Neuron (in vitro differentiated cells): ENCODE measurements around the gene ARMH3.

Experiments
- H2AFZ ChIP-seq: one replicate; pipeline ENCODE4 v1.6.1; 2013; ENCODE audit warnings: low read depth, mild to moderate bottlenecking, inconsistent platforms, low read length, moderate library complexity
- H3K27me3 ChIP-seq: one replicate; pipeline ENCODE4 v1.6.1; 2013; ENCODE audit warnings: low read length; ENCODE audit not compliant: insufficient read depth
- H3K36me3 ChIP-seq: one replicate; pipeline ENCODE4 v1.6.1; 2013; ENCODE audit warnings: low read length; ENCODE audit not compliant: insufficient read depth
- H3K4me1 ChIP-seq: one replicate; pipeline ENCODE4 v1.6.1; 2013; ENCODE audit warnings: low read length; ENCODE audit not compliant: insufficient read depth
- H3K4me3 ChIP-seq: 2 replicates; pipeline ENCODE4 v1.5.1; 2013; ENCODE audit warnings: mild to moderate bottlenecking, low read length, moderate library complexity
- H3K9me3 ChIP-seq: one replicate; pipeline ENCODE4 v1.6.1; 2013; ENCODE audit warnings: low read length

Gene ARMH3

DNA sequence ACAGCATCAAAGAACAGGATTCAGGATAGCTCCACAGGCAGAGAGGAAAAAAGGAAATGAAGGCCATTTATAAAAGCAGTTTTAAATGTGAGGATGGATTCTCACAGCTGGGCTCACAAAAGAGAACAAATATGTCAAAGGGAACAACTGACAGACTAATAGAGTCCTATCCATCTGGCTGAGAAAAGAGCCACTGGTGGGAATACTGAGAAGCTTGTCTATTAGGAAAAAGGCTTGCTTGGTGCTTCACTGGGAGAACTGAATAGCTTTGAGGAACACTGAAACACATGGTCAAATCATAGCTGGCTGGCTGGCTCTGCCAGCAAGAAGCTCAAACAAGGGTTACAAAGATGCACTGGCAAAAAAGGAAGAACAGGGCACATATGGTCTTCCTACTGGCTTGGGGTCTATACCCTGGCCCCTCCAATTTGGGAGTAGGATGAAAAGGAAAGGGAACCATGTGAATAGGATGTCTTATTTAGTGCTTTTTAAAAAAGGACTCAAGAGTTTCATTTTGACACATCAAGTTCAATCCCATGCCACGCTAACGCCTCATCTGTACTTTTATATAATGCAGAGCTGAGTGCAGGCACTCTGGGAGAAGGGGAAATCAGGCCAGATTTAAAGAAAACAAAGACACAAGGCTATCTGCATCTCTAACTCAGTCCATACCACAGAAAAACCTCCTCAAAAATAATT lies 167.6 kb downstream of the ARMH3 start:
- Histone ChIP-seq H3K9me3 (no peaks in the 10 kb centered on the region), H3K4me1 (peaks cover 12% of the 10 kb centered on the region), H3K4me3 (no peak overlapping the region), H2AFZ (no peak overlapping the region), H3K36me3 (no peaks in the 10 kb centered on the region), H3K27me3 (no peaks in the 10 kb centered on the region)

DNA sequence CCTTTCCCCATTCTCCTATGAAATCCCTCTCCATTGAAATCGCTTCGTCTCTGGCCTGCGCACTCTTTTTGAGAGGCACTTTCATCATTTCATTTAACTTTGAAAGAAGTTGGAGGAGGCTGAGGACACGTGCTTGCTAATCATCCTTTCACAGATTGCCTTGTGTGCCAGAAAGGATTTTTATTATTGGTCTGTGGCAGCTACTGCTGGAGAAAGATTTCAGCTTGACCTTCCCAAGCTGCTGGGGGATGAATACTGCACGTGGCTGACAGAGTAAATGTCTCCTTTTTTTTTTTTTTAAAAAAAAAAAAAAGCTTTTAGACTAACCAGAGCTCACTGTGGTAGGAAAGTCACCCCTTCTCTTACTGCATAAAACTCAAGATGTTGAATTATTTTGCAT lies 168.2 kb downstream of the ARMH3 start:
- no peaks in the 10 kb centered on the region for H3K36me3 ChIP-seq
- no peaks in the 10 kb centered on the region for H3K9me3 ChIP-seq
- H3K4me3 ChIP-seq = no peak overlapping the region
- peaks cover 12% of the 10 kb centered on the region for H3K4me1 ChIP-seq
- H2AFZ ChIP-seq = no peak overlapping the region
- no peaks in the 10 kb centered on the region for H3K27me3 ChIP-seq

- H3K36me3 ChIP-seq = no peaks in the 10 kb centered on the region
- H3K4me3 ChIP-seq = no peak overlapping the region
- no peaks in the 10 kb centered on the region for H3K9me3 ChIP-seq
- H3K4me1 ChIP-seq = peaks cover 12% of the 10 kb centered on the region
- no peaks in the 10 kb centered on the region for H3K27me3 ChIP-seq
- no peak overlapping the region for H2AFZ ChIP-seq
Observed at GRCh38 chr10:101886521-101887312, 169.3 kb downstream of the ARMH3 start.

- Histone ChIP-seq H3K4me3 (no peak overlapping the region), H3K9me3 (no peaks in the 10 kb centered on the region), H3K36me3 (no peaks in the 10 kb centered on the region), H3K27me3 (no peaks in the 10 kb centered on the region), H2AFZ (no peak overlapping the region), H3K4me1 (peaks cover 13% of the 10 kb centered on the region)
Observed at GRCh38 chr10:101881036-101881774, 174.8 kb downstream of the ARMH3 start.

GRCh38 chr10:101880232-101880573 lies 175.8 kb downstream of the ARMH3 start:
- H3K27me3 ChIP-seq = no peaks in the 10 kb centered on the region
- H3K9me3 ChIP-seq = no peaks in the 10 kb centered on the region
- no peaks in the 10 kb centered on the region for H3K36me3 ChIP-seq
- no peak overlapping the region for H2AFZ ChIP-seq
- H3K4me3 ChIP-seq = no peak overlapping the region
- peaks cover 13% of the 10 kb centered on the region for H3K4me1 ChIP-seq

DNA sequence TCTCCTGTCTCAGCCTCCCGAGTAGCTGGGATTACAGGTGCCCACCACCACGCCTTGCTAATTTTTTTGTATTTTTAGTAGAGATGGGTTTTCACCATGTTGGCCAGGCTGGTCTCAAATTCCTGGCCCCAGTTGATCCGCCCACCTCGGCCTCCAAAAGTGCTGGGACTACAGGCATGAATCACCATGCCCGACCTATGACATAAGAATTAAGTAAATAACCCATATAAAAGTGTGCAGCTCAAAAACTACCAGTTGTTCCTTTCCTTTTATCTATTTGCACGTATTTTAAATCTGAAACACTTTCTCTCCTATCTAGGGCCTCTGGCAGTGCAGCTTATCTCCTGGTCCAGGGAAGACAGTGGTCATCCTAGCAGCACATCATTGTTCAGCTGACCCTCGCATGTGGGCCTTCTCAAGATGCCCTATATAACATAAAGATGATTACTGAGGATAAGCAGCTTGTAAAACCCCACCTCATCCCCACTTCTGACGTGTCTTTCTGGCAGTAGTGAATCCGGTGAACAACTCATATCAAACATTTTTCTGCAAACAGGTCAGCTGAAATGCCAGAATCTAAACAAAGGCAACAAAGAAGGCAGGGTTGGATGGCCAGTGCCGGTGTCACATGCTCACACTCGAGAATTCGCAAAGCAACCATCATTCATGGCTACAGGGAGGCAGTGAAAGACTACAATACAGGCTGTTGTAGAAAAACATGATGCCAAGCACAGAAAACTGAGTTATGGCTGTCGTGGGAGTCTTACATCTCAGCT lies 176.3 kb downstream of the ARMH3 start:
- Histone ChIP-seq H3K36me3 (no peaks in the 10 kb centered on the region), H2AFZ (no peak overlapping the region), H3K27me3 (no peaks in the 10 kb centered on the region), H3K4me3 (no peak overlapping the region), H3K9me3 (no peaks in the 10 kb centered on the region), H3K4me1 (peaks cover 13% of the 10 kb centered on the region)

DNA sequence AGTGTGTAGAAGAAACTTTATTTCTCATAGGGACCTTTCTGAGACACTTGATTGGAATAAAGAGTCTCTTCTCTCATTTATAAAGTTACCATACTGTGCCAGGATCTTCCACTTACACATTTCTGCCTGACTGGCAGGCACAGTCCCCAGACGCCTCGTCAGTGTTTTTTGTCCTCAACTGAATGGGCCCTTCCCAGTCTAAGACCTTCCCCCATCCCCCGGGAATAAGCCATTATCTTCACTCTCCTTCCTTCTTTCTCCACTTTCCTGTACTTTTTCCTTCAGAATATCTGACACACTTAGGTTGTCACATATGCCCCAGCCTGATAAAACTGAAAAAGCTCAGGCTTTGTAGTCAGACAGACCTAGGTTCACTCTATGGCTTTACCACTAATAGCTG lies 177.1 kb downstream of the ARMH3 start:
- Histone ChIP-seq H3K27me3 (no peaks in the 10 kb centered on the region), H3K9me3 (no peaks in the 10 kb centered on the region), H2AFZ (no peak overlapping the region), H3K36me3 (no peaks in the 10 kb centered on the region), H3K4me1 (peaks cover 13% of the 10 kb centered on the region), H3K4me3 (no peak overlapping the region)

- peaks cover 2% of the 10 kb centered on the region for H3K36me3 ChIP-seq
- no peaks in the 10 kb centered on the region for H3K9me3 ChIP-seq
- no peak overlapping the region for H2AFZ ChIP-seq
- no peaks in the 10 kb centered on the region for H3K27me3 ChIP-seq
- H3K4me1 ChIP-seq = peaks cover 11% of the 10 kb centered on the region
- H3K4me3 ChIP-seq = no peak overlapping the region
Observed at GRCh38 chr10:101875068-101875688, 180.8 kb downstream of the ARMH3 start.

GRCh38 chr10:101874252-101874651 lies 181.7 kb downstream of the ARMH3 start:
- no peak overlapping the region for H2AFZ ChIP-seq
- no peaks in the 10 kb centered on the region for H3K9me3 ChIP-seq
- peaks cover 2% of the 10 kb centered on the region for H3K36me3 ChIP-seq
- no peaks in the 10 kb centered on the region for H3K27me3 ChIP-seq
- H3K4me3 ChIP-seq = no peak overlapping the region
- peaks cover 5% of the 10 kb centered on the region for H3K4me1 ChIP-seq

GRCh38 chr10:101867931-101868330 lies 188.0 kb downstream of the ARMH3 start:
- peaks cover 2% of the 10 kb centered on the region for H3K36me3 ChIP-seq
- H2AFZ ChIP-seq = no peak overlapping the region
- H3K4me3 ChIP-seq = no peak overlapping the region
- H3K9me3 ChIP-seq = no peaks in the 10 kb centered on the region
- no peaks in the 10 kb centered on the region for H3K4me1 ChIP-seq
- no peaks in the 10 kb centered on the region for H3K27me3 ChIP-seq

DNA sequence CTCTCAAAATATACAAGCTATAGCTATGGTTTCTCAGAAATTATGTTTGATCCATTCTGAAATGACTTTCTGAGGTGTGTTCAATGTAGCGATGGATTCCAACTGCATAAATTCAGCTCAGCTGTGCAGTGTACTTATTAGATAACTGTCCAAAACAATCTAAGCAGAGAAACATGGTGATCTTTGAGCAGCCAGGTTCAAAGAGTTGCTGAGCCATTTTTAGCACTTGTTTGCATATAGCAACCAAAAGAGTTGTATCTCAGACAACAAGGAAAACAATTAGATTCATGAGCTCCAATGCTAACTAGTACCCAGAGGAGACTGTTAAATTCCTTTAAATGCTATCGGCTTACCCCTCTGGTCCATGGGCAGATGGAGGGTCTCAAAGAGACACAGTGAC lies 196.4 kb downstream of the ARMH3 start:
- Histone ChIP-seq H3K4me3 (no peak overlapping the region), H3K4me1 (no peaks in the 10 kb centered on the region), H3K9me3 (no peaks in the 10 kb centered on the region), H2AFZ (no peak overlapping the region), H3K27me3 (no peaks in the 10 kb centered on the region), H3K36me3 (no peaks in the 10 kb centered on the region)

DNA sequence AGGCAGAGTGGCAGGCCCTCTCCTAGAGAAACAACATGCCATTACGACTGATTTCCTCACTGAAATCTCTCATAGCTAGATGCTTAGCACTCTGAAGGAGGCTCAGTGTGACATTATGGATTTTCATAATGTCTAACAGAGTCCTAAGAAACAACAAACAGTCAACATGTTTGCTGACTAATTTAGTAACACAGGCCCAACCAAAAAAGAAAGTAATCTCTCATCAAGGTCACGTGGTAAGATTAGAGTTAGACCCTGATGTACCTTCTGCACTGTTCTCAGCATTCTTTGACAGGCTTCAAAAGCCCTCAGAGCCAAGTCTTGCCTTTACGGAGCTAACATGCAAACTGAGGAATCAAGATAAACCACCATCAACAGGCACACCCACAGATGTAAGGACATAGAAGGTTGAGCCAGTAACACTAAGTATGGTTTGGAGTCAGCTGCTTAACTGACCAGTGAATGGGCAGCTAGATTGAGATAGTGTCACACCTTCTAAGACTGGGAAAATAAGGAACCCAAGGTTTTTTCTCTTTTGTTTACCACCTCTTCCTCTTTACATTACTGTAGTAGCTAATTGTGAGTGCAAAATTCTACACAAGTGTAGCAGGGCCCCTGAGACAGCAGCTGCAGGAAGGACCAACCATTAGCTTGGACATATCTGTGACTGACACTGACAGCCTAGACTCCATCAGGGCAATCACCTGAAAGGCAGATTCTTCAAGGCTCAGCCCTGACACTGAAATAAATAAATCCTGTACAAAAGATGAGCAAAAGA lies 197.1 kb downstream of the ARMH3 start:
- Histone ChIP-seq H3K36me3 (no peaks in the 10 kb centered on the region), H3K4me1 (no peaks in the 10 kb centered on the region), H2AFZ (no peak overlapping the region), H3K9me3 (no peaks in the 10 kb centered on the region), H3K4me3 (no peak overlapping the region), H3K27me3 (no peaks in the 10 kb centered on the region)
